ENCODE data around the gene ARL1. TPM values are rescaled to one million over a fixed set of nuclear protein-coding genes. Genes with fewer than 3 reads are reported as not detected.

The ARL1 gene
- total and polyA plus RNA-seq, 2 of the 4 experiments (the other 2 are of a cell fraction): 124 to 163 TPM

GRCh38 chr12:101414533-101415119 lies 7.1 kb upstream of the ARL1 start:
- no peaks in the 10 kb centered on the region for H3K9me3 ChIP-seq (ENCODE audit: control insufficient read depth, insufficient read depth, low read length)
- H3K14ac ChIP-seq (replicated peaks; ENCODE audit: low read depth, low read length): no peak overlapping the region
- H3K9ac ChIP-seq (ENCODE audit: low read depth, low read length): no peak overlapping the region
- H3K4me3 ChIP-seq (ENCODE audit: insufficient read depth, low read depth, low read length): no peak overlapping the region
- no peaks in the 10 kb centered on the region for H3K4me1 ChIP-seq (ENCODE audit: control insufficient read depth, insufficient read depth, low read length)
- no peaks in the 10 kb centered on the region for H3K36me3 ChIP-seq (ENCODE audit: control insufficient read depth, insufficient read depth, low read length)
- H2AK5ac ChIP-seq (ENCODE audit: low read depth, low read length): no peak overlapping the region
- TF ChIP-seq FOS (IDR thresholded peaks at IDR 0.05; ENCODE audit: low read depth, low read length) (no peak), ELK1 (IDR thresholded peaks at IDR 0.05; ENCODE audit: borderline replicate concordance, low read depth, low read length) (no peak), NFE2L2 (IDR thresholded peaks at IDR 0.05; ENCODE audit: low read depth, low read length) (no peak), MXI1 (IDR thresholded peaks at IDR 0.05; ENCODE audit: borderline replicate concordance, low read depth, low read length) (no peak), CEBPB (IDR thresholded peaks at IDR 0.05; ENCODE audit: low read depth, low read length) (no peak), CHD1 (IDR thresholded peaks at IDR 0.05; ENCODE audit: low read depth, low read length) (no peak), RFX5 (IDR thresholded peaks at IDR 0.05; ENCODE audit: low read depth, low read length) (no peak), POLR2A (IDR thresholded peaks at IDR 0.05; ENCODE audit: low read depth, low read length) (no peak), USF2 (IDR thresholded peaks at IDR 0.05; ENCODE audit: low read depth, low read length) (no peak), MAFK (IDR thresholded peaks at IDR 0.05; ENCODE audit: low read depth, low read length) (peak; percentile 76), BHLHE40 (IDR thresholded peaks at IDR 0.05; ENCODE audit: low read depth, low read length) (no peak), MAZ (IDR thresholded peaks at IDR 0.05; ENCODE audit: borderline replicate concordance, low read depth, low read length) (no peak), CTCF (conservative IDR thresholded peaks at IDR 0.05; ENCODE audit: low read depth, low read length) (peak; percentile 64), RAD21 (IDR thresholded peaks at IDR 0.05; ENCODE audit: low read length) (peak; percentile 69), RCOR1 (IDR thresholded peaks at IDR 0.05; ENCODE audit: insufficient replicate concordance, low read length) (no peak), SMC3 (IDR thresholded peaks at IDR 0.05; ENCODE audit: low read depth, low read length) (peak; percentile 48; the same call in 1 of the 2 replicates)
- POLR2A ChIA-PET (ENCODE audit: unreplicated experiment): interaction anchor here (0.5 kb wide), 1 partner anchor 415 kb away, joined by 14 read pairs; no protein-coding TSS in a partner anchor
- no peak overlapping the region for H3K23ac ChIP-seq (ENCODE audit: low read depth, low read length)
- DNase-seq (peak; percentile 67), ATAC-seq (ENCODE audit: low read depth) (peak; percentile 72; the same call in 1 of the 2 replicates)
- H3K4me2 ChIP-seq (ENCODE audit: low read depth, low read length): no peak overlapping the region
- H2AK9ac ChIP-seq (replicated peaks; ENCODE audit: low read depth, low read length, poor library complexity): no peak overlapping the region
- no peaks in the 10 kb centered on the region for H3K79me1 ChIP-seq (ENCODE audit: low read depth in 1 of 2, low read length in 2 of 2)
- no peak overlapping the region for H3K56ac ChIP-seq (ENCODE audit: extremely low read depth, insufficient read depth, low read length)
- no peak overlapping the region for H3K18ac ChIP-seq (ENCODE audit: low read depth, low read length)
- H2BK120ac ChIP-seq (ENCODE audit: low read depth, low read length): no peak overlapping the region
- H3K27ac ChIP-seq (ENCODE audit: insufficient read depth, low read length): no peak overlapping the region
- no TSS peak for BruUV-seq (replicated peaks)
- no peak overlapping the region for H4K5ac ChIP-seq (ENCODE audit: low read depth, low read length)
- H3K4ac ChIP-seq (ENCODE audit: low read depth, low read length): no peak overlapping the region
- no peak overlapping the region for H4K91ac ChIP-seq (ENCODE audit: insufficient read depth, low read depth, low read length)
- in situ Hi-C loops (cut with MboI; ENCODE audit: low sequenced_read_pairs) (loop anchor here (5.0 to 10.0 kb wide), 2 partner anchors 350 to 428 kb away; no protein-coding TSS in a partner anchor), intact Hi-C loops (cut with micrococcal nuclease) (loop anchor here (2.0 to 10.0 kb wide), 4 partner anchors 282 to 1330 kb away; partner anchors contain the start of genes CHPT1 and GNPTAB), dilution Hi-C loops (cut with HindIII; ENCODE audit: low sequenced_read_pairs, unreplicated experiment) (no loop called here)
- no peaks in the 10 kb centered on the region for H3K9me1 ChIP-seq (ENCODE audit: insufficient read depth, low read length)
- no peak overlapping the region for H4K8ac ChIP-seq (ENCODE audit: low read depth in 2 of 2, low read length in 2 of 2)
- H2AFZ ChIP-seq (replicated peaks; ENCODE audit: low read length, poor library complexity): no peak overlapping the region
- H2BK5ac ChIP-seq (ENCODE audit: low read depth, low read length, poor library complexity, severe bottlenecking): no peak overlapping the region
- WGBS, 2 experiments (ENCODE audit: extremely low coverage in 2 of 2, insufficient read length in 1 of 2): no CpG with 5 or more reads among the region's 2 CpGs
- H2BK15ac ChIP-seq (ENCODE audit: low read depth, low read length): no peak overlapping the region
- H4K20me1 ChIP-seq (ENCODE audit: insufficient read depth, low read length): no peaks in the 10 kb centered on the region
- CTCF ChIA-PET: interaction anchor here (0.7 to 1.0 kb wide), 2 partner anchors 345 to 426 kb away, joined by 3 to 4 read pairs; no protein-coding TSS in a partner anchor
- H3K27me3 ChIP-seq (ENCODE audit: control insufficient read depth, insufficient read depth, low read length): no peaks in the 10 kb centered on the region
- no peak overlapping the region for H2BK20ac ChIP-seq (ENCODE audit: low read depth, low read length)
